NCI-H1092 treated with DMSO at 0.1 percent for 48 hours (cell line): ENCODE results near the gene EYA3.
"Not testable (repeated sequence)": the region's sequence is repeated elsewhere in the genome, so short reads cannot be mapped to it uniquely, and the experiment has no call there.

Experiments used
- DNase-seq: peaks from one replicate; lab custom pipeline; 2025; lab: John Stamatoyannopoulos, UW

Gene EYA3

GRCh38 chr1:28027660-28028059 lies 60.8 kb downstream of the EYA3 start:
- no peak for DNase-seq

GRCh38 chr1:28027238-28027637 lies 61.2 kb downstream of the EYA3 start:
- DNase-seq, result no peak

- DNase-seq, result no peak
These were observed 62.1 kb downstream of the EYA3 start for GRCh38 chr1:28026329-28026728.

DNA sequence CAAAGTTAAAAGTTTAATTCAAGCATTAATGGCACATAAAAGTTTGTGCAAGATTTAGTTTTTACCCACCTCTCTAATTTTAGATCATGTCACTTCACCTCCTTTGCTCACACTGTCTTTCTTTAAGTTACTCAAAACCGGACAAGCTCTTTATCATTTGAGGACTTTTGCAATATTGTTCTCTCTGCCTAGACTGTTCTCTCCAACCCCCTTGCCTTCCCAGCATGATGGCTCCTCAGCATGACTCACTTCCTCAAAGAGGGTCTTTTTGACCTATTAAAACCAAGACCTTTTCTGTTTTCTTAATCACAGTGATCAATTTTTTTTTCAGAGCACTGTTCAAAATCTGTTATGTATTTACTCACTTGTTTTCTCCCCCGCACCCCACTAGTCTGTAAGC lies 67.3 kb downstream of the EYA3 start:
- no peak for DNase-seq

DNA sequence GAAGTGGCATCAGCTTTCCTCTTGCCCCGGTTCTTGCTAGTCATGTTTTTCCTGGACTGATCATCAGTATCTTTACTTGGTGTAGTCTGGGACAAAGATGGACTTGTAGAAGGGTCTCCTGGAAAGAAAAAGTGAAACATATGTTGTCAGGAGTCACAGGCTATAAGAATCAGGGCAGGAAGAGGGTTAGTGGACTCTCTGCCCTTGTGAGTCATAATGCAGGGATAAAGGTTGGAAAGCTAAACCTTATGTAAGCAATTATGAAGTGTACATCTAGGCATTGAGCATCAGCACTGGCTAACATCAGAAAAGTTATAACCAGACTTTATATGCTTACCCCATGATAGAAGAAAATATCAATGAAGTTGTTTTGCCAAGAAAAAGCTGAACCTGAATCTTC lies 77.4 kb downstream of the EYA3 start:
- no peak for DNase-seq

DNA sequence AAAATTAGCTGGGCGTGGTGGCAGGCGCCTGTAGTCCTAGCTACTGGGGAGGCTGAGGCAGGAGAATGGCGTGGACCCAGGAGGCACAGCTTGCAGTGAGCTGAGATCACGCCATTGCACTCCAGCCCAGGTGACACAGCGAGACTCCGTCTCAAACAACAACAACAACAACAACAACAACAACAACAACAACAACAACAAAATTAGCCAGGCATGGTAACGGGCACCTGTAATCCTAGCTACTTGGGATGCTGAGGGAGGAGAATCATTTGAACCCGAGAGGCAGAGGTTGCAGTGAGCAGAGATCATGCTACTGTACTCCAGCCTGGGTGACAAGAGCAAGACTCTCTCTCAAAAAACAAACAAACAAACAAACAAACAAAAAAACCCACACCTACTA lies 85.3 kb downstream of the EYA3 start:
- not testable (repeated sequence) for DNase-seq

- DNase-seq, result no peak
These were observed 85.8 kb downstream of the EYA3 start for GRCh38 chr1:28002600-28002999.

- no peak for DNase-seq
These were observed 89.4 kb downstream of the EYA3 start for GRCh38 chr1:27999055-27999454.

GRCh38 chr1:27994526-27994925 lies 93.9 kb downstream of the EYA3 start:
- DNase-seq, result not testable (repeated sequence)

DNA sequence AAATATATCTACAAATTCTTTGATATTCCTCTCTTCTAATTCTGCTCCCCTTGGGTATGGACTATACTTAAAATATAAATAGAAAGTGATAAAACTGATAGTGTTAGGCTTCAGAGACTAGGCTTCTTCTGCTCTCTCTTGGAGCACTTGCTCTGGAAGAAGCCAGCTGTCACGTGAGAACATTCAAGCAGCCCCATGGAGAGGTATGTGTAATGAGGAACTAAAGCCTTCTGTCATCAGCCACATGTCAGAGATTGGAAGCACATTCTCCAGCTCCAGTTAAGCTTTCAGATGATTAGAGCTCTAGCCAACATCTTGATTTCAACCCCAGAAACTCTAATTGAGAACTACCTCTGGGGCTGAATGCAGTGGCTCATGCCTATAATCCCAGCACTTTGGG lies 94.3 kb downstream of the EYA3 start:
- no peak for DNase-seq

GRCh38 chr1:27993241-27993640 lies 95.2 kb downstream of the EYA3 start:
- DNase-seq, result no peak

DNA sequence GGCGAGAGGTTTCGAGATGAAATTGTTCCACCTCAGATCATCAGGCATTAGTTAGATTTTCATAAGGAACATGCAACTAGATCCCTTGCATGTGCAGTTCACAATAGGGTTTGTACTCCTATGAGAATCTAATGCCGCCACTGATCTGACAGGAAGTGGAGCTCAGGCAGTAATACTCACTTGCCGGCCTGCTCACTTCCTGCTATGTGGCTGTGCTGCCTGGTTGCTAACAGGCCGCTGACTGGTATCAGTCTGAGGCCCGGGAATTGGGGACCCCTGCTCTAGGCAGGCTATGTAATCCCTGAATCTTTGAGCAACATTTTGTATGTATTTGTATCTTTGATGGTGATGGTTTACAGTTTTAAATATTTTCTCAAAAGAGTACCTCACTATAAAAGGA lies 96.1 kb downstream of the EYA3 start:
- DNase-seq, result no peak

GRCh38 chr1:27990920-27991537 lies 97.4 kb downstream of the EYA3 start:
- DNase-seq, result no peak

GRCh38 chr1:27981145-27981544 lies 107.3 kb downstream of the EYA3 start:
- no peak for DNase-seq

DNA sequence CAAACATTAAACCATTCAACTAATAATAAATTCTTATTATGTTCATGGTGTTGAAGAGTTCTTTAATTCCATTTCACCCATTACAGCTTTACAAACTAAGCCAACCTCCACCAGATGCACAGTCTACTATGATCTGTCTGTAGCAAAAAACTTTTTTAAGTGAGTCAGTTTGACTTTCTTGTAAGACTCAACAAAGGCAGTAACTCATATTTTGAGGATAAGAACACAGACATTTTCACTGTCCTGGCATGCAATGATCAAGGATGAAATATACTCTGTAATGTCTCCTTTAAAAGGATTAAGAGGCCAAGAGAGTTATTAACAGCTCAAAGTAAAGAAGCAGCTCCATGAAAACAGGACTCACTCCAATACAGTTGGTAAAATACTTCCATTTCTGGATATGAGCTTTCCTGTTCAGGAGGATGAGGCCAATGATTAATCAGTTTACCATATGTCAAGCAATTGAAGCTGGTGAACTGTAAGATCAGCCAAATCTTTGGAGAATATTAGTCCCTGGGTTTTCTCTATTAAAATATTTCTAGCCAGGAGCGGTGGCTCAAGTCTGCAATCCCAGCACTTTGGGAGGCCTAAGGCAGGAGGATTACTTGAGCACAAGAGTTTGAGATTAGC lies 108.1 kb downstream of the EYA3 start:
- DNase-seq, result no peak

GRCh38 chr1:27979859-27980201 lies 108.6 kb downstream of the EYA3 start:
- no peak for DNase-seq

DNA sequence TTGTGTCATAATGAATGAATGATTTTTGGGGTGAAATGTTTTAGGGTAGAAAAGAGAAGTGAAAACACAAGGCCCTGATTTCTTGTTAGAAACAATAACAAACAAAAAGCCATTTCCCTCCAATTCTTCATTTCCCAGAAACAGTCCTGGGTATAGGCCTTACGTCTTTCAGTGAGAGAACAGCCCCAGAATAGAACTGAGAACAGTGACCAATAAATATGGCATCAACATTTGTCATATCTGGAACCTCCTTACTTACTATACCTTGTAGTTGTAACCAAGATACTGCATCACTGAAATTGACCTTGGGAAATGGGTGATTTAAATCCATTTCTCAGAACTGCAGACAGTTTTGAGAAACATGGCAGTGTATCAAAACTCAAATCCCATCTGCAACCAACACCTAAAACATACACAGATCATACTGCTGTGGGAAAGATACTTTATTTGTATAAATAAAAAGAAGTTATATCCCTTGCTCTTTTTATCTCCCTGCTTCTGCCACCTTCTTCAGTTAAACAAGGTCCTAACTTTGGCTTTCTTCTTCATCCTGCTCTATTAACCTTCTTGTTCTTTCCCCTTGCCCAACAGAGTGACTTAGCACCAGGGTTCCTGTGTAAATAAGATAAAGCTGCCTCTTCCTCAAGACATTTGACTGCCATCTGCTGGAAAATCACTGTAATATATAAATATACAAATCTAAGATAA lies 109.1 kb downstream of the EYA3 start:
- DNase-seq, result peak; percentile 21

DNA sequence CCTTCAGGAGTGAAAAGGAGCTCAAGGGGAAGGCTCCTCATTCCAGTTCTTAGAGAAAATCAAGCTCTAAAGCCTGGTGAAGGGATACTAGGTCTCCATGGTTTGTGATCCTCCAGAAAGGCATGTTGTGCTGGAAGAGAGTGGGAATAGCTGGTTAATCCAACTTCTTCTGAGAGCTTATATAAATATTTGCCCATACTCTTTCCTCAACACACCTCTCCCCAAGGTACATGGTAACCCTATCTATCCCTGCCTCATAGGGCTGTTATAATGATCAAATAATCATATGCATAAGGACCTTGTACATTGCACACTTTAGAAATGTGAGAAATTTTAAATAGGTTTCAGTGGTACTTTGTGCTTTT lies 114.0 kb downstream of the EYA3 start:
- DNase-seq, result no peak

DNA sequence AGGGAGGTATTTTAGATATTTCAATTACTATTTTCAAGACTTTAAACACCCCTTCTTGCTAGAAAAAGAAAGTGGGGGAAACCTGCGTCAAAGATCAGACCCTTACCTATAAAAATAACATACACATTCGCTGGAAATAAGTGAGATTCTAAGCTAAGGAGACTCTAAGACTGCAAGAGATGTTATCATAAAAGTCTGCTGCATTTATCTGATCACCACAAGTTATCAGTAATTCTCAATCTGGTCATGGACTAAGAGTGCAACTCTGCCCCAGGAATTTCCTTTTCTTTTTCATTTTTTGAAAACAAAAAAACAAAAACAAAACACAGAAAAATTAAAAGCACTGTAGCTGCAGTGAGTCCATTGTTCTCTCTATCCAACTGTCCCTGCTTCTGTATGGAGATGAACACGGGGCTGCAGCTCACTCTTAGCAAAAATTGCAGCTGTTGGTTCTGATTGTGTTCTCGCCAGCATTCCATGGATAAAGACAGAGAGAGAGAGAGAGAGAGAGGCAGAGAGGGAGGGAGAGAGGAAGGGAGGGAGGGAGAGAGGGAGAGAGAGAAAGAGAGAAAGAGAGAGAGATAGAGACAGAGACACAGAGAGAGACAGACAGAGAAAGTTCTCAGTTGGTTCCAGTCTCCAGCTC lies 114.5 kb downstream of the EYA3 start:
- DNase-seq, result no peak

DNA sequence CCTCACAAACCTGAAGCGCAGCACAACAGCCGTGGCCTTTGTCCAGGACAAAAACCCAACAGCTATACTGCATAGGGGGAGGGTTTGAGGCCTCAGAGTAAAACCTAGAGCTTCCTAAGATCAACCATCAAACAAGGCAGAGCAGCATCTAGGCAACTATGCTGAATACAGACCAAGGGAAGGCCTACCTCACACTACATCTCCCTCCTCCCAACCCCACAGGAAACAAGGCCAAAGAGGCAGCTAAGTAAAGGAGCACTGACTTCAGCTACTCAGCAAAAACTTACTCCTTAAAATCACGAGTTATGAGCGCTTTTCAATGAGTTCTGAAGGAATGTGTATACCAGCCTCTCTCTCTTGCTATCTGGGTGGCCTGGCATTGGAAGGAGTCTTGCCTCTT lies 116.3 kb downstream of the EYA3 start:
- no peak for DNase-seq

DNA sequence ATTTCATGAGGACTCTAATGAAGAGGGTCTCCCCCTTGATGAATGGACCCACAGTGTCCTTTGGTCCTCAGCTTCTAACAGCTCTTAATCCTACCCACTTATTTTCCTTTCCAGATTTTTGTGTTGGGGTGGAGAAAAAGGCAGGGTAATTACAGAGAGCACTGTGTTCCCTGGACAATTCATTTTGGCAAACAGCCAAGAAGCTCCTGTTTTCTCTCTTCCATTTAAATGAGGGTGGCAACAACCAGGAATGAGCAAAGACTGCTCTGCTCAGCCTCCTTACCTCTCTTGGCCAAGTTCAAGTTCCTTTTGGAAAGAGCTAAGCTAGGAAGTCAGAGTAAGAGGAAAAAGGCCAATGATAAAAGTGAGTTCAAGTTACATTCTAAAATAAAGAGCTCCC lies 116.7 kb downstream of the EYA3 start:
- peak; percentile 42 for DNase-seq

- DNase-seq, result no peak
These were observed 118.0 kb downstream of the EYA3 start for GRCh38 chr1:27970401-27970800.

DNA sequence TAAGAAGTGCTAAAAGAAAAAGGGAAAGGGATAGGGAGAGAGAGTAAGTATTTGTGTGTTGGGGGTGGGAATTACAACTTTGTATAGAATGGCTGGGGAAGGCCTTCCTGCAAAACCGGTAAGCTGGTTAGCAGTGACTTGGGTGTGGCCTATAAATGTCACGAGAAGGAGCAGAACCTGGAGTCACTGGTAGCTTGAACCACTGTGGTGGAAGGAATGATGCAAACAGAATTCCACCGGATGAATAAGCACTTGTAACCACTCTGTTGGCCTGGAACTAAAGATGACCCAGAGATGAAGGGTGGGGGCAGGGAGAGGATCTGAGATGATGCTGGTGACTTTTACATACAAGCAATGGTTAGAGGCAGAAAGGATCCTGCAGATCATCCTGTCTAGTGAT lies 119.7 kb downstream of the EYA3 start:
- no peak for DNase-seq
